RWPE2 (cell line): Measurements from ENCODE around the gene DGKI.

Source experiments
- ATAC-seq: fragments of 200-7000 bp; cut with Tn5 transposase; 3 replicates; pipeline ENCODE4 v1.9.1; 2021; ENCODE audit warnings: low read depth
- DNase-seq: peaks from one replicate; pipeline ENCODE4 v3.0.0-alpha.2; 2020; ENCODE audit warnings: low spot score
- H3K27ac ChIP-seq: fragments of 450-650 bp; 2 replicates; pipeline ENCODE4 v1.5.1; 2017; ENCODE audit warnings: mild to moderate bottlenecking; ENCODE audit not compliant: poor library complexity, severe bottlenecking
- H3K27me3 ChIP-seq: fragments of 250-450 bp; sonication (Bioruptor Pico); 2 replicates; pipeline ENCODE4 v1.5.1; 2021; ENCODE audit warnings: mild to moderate bottlenecking, moderate library complexity; ENCODE audit not compliant: insufficient read depth, poor library complexity, severe bottlenecking
- H3K36me3 ChIP-seq: fragments of 250-450 bp; sonication (Bioruptor Pico); 2 replicates; pipeline ENCODE4 v1.5.1; 2020; ENCODE audit warnings: low read depth, mild to moderate bottlenecking, moderate library complexity
- H3K4me1 ChIP-seq: fragments of 250-450 bp; sonication (Bioruptor Pico); 2 replicates; pipeline ENCODE4 v1.5.1; 2021; ENCODE audit warnings: mild to moderate bottlenecking, moderate library complexity; ENCODE audit not compliant: insufficient read depth, poor library complexity, severe bottlenecking
- H3K4me3 ChIP-seq: fragments of 250-450 bp; sonication (Bioruptor Pico); 2 replicates; pipeline ENCODE4 v1.5.1; 2021; ENCODE audit warnings: mild to moderate bottlenecking, moderate library complexity; ENCODE audit not compliant: severe bottlenecking
- H3K9me3 ChIP-seq: fragments of 250-450 bp; sonication (Bioruptor Pico); 2 replicates; pipeline ENCODE4 v1.5.1; 2021; ENCODE audit warnings: mild to moderate bottlenecking, moderate library complexity; ENCODE audit not compliant: severe bottlenecking
- CTCF ChIP-seq: fragments of 450-650 bp; IDR thresholded peaks from one replicate; pipeline ENCODE4 v1.5.1; 2017; ENCODE audit warnings: mild to moderate bottlenecking, moderate library complexity; ENCODE audit not compliant: poor library complexity, severe bottlenecking

DGKI gene

DNA sequence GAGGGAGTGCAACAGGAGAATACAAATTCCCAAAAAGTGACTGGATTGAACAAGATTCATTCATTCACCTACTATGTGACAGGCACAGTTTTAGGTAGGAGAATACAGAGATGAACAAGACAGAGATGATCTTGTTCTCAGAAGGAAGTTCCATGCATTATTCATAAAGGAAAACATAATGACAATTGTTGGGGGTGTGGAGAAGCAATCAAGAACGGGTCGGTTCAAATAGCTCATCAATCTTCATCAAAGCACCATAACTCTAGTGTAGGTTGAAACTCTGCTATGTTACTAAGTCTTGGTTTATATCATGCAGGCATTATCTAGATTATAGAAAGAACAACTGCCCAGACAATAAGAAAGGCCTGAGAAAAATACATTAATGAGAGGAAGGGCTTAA is 243.7 kb downstream of the DGKI start:
- Histone ChIP-seq H3K9me3 (no peaks in the 10 kb centered on the region), H3K27ac (no peak overlapping the region), H3K4me1 (no peaks in the 10 kb centered on the region), H3K4me3 (no peak overlapping the region), H3K36me3 (no peaks in the 10 kb centered on the region), H3K27me3 (peaks cover 15% of the 10 kb centered on the region)
- ATAC-seq (no peak), DNase-seq (no peak)
- TF ChIP-seq CTCF, result no peak

- H3K4me3 ChIP-seq, result no peak overlapping the region
- H3K27ac ChIP-seq, result no peak overlapping the region
- H3K27me3 ChIP-seq, result peaks cover 4% of the 10 kb centered on the region
- H3K4me1 ChIP-seq, result no peaks in the 10 kb centered on the region
- H3K9me3 ChIP-seq, result no peaks in the 10 kb centered on the region
- DNase-seq (no peak), ATAC-seq (no peak)
- H3K36me3 ChIP-seq, result no peaks in the 10 kb centered on the region
- no peak for TF ChIP-seq CTCF
Measured at GRCh38 chr7:137601642-137602041, 245.1 kb downstream of the DGKI start.

GRCh38 chr7:137597856-137598255 is 248.9 kb downstream of the DGKI start:
- no peaks in the 10 kb centered on the region for H3K4me1 ChIP-seq
- H3K27me3 ChIP-seq, result peaks cover 3% of the 10 kb centered on the region
- no peaks in the 10 kb centered on the region for H3K9me3 ChIP-seq
- DNase-seq (no peak), ATAC-seq (no peak)
- H3K4me3 ChIP-seq, result no peak overlapping the region
- H3K36me3 ChIP-seq, result no peaks in the 10 kb centered on the region
- TF ChIP-seq CTCF, result no peak
- no peak overlapping the region for H3K27ac ChIP-seq

- Histone ChIP-seq H3K9me3 (no peaks in the 10 kb centered on the region), H3K4me1 (peaks cover 10% of the 10 kb centered on the region), H3K36me3 (no peaks in the 10 kb centered on the region), H3K27me3 (no peaks in the 10 kb centered on the region), H3K4me3 (no peak overlapping the region), H3K27ac (no peak overlapping the region)
- ATAC-seq (no peak), DNase-seq (no peak)
- TF ChIP-seq CTCF, result no peak
Measured at GRCh38 chr7:137593115-137593711, 253.6 kb downstream of the DGKI start.

GRCh38 chr7:137592232-137592896 is 254.4 kb downstream of the DGKI start:
- H3K27ac ChIP-seq, result peak overlapping the region; percentile 16
- ATAC-seq (peak; percentile 85), DNase-seq (no peak)
- H3K36me3 ChIP-seq, result no peaks in the 10 kb centered on the region
- H3K27me3 ChIP-seq, result no peaks in the 10 kb centered on the region
- peaks cover 10% of the 10 kb centered on the region for H3K4me1 ChIP-seq
- peak; percentile 91 for TF ChIP-seq CTCF
- H3K4me3 ChIP-seq, result no peak overlapping the region
- no peaks in the 10 kb centered on the region for H3K9me3 ChIP-seq
